ENCODE results near the gene MUSK. TPM values are rescaled to one million over a fixed set of nuclear protein-coding genes. Genes with fewer than 3 reads are reported as not detected.
A peak's percentile ranks its signal among the peaks of the same experiment; 100 is the strongest.

Gene MUSK
- total RNA-seq, 4 donors from 2014 or later = 0.22 to 0.42 (median 0.27) TPM; not detected in 1

GRCh38 chr9:110626101-110626829 is 42.3 kb upstream of the MUSK start:
- H3K27me3 ChIP-seq = no peaks in the 10 kb centered on the region
- intact Hi-C loops (cut with DNase I) = loop anchor here (10.0 kb wide), 1 partner anchor 181 kb away; no protein-coding TSS in a partner anchor
- H3K9me3 ChIP-seq = no peaks in the 10 kb centered on the region
- no peak for DNase-seq
- no peak overlapping the region for H3K4me3 ChIP-seq (replicated peaks in 1 of 3)
- TF ChIP-seq, protein P1, sequence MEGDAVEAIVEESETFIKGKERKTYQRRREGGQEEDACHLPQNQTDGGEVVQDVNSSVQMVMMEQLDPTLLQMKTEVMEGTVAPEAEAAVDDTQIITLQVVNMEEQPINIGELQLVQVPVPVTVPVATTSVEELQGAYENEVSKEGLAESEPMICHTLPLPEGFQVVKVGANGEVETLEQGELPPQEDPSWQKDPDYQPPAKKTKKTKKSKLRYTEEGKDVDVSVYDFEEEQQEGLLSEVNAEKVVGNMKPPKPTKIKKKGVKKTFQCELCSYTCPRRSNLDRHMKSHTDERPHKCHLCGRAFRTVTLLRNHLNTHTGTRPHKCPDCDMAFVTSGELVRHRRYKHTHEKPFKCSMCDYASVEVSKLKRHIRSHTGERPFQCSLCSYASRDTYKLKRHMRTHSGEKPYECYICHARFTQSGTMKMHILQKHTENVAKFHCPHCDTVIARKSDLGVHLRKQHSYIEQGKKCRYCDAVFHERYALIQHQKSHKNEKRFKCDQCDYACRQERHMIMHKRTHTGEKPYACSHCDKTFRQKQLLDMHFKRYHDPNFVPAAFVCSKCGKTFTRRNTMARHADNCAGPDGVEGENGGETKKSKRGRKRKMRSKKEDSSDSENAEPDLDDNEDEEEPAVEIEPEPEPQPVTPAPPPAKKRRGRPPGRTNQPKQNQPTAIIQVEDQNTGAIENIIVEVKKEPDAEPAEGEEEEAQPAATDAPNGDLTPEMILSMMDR (IDR thresholded peaks at IDR 0.05) = no peak
- no peak for TF ChIP-seq POLR2A (IDR thresholded peaks at IDR 0.05)
- peaks cover 0 to 6% of the 10 kb centered on the region in 2 donors for H3K4me1 ChIP-seq
- WGBS, 2 donors = 54 to 59% methylated on average over 9 of the region's 9 CpGs
- no peaks in the 10 kb centered on the region for H3K36me3 ChIP-seq
- no peak overlapping the region for H3K27ac ChIP-seq

DNA sequence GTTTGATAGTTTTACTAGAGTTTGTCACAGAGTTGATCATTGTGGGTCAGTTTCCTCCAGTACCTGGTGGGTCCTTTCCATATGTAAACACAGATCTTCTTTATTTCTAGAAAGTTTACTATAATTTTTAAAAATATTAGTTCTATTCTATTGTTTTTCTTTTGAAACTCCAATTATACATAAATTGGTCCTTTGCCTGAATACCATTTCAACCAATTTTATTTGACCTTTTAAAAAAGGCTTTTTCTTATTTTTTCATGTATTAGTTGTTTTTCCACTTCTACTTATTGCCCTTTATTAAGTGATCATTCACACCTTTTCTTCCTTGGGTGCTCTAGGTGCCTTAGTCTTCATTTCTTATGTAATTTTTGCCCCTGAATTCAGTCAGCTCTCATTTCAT is 33.0 kb upstream of the MUSK start:
- no peak for DNase-seq
- intact Hi-C loops (cut with DNase I) = loop anchor here (5.0 kb wide), 1 partner anchor 667 kb away; no protein-coding TSS in a partner anchor
- H3K4me3 ChIP-seq (replicated peaks in 1 of 3) = no peak overlapping the region
- H3K9me3 ChIP-seq = peaks cover 3% of the 10 kb centered on the region
- H3K27ac ChIP-seq = no peak overlapping the region
- TF ChIP-seq, protein P1 (IDR thresholded peaks at IDR 0.05) = no peak
- no peak for TF ChIP-seq POLR2A (IDR thresholded peaks at IDR 0.05)
- H3K36me3 ChIP-seq = no peaks in the 10 kb centered on the region
- H3K27me3 ChIP-seq = no peaks in the 10 kb centered on the region
- no peaks in the 10 kb centered on the region for H3K4me1 ChIP-seq

GRCh38 chr9:110638381-110638954 is 30.1 kb upstream of the MUSK start:
- Histone ChIP-seq H3K9me3 (peaks cover 2% of the 10 kb centered on the region), H3K27ac (no peak overlapping the region), H3K27me3 (no peaks in the 10 kb centered on the region), H3K4me1 (no peaks in the 10 kb centered on the region), H3K36me3 (no peaks in the 10 kb centered on the region), H3K4me3 (replicated peaks in 1 of 3) (no peak overlapping the region)
- DNase-seq = no peak
- TF ChIP-seq POLR2A (IDR thresholded peaks at IDR 0.05) = no peak
- TF ChIP-seq, protein P1 (IDR thresholded peaks at IDR 0.05) = peak in 5 of 6 experiments; percentile 15 to 68 (median 50)
- 65 to 72% methylated on average over 4 of the region's 4 CpGs for WGBS, 2 donors
- intact Hi-C loops (cut with DNase I) = loop anchor here (5.0 kb wide), 1 partner anchor 664 kb away; no protein-coding TSS in a partner anchor

- Histone ChIP-seq H3K27me3 (no peaks in the 10 kb centered on the region), H3K9me3 (no peaks in the 10 kb centered on the region), H3K36me3 (no peaks in the 10 kb centered on the region), H3K27ac (no peak overlapping the region), H3K4me1 (no peaks in the 10 kb centered on the region), H3K4me3 (replicated peaks in 1 of 3) (no peak overlapping the region)
- intact Hi-C loops (cut with DNase I) = no loop called here
- TF ChIP-seq POLR2A (IDR thresholded peaks at IDR 0.05) = no peak
- TF ChIP-seq, protein P1 (IDR thresholded peaks at IDR 0.05) = no peak
- DNase-seq = peak in 1 of 2 donors; percentile 9
These were observed 27.9 kb upstream of the MUSK start for GRCh38 chr9:110640736-110641135.

DNA sequence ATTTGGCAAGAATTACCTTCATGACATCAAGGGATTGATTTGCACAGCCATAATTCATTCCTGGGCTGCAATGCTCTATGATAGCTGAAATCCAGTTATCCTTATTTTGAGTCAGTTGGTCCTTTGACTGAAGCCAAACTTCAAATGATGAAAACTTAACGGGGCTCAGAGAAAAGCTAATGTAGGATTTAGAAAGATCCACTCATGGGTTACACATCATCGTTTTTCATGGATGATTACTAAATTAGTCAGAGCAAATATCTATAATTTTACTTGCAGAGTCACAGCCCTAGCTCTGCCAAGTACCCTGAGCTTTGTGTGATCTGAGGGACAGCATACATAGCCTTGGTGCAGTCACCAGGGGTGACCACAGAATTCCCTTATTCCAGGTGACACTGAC is 27.3 kb upstream of the MUSK start:
- no peak overlapping the region for H3K4me3 ChIP-seq (replicated peaks in 1 of 3)
- H3K36me3 ChIP-seq = no peaks in the 10 kb centered on the region
- no peak for DNase-seq
- WGBS, 2 donors = 89 to 92% methylated on average over 2 of the region's 2 CpGs
- H3K27ac ChIP-seq = no peak overlapping the region
- H3K27me3 ChIP-seq = no peaks in the 10 kb centered on the region
- no peaks in the 10 kb centered on the region for H3K4me1 ChIP-seq
- no peaks in the 10 kb centered on the region for H3K9me3 ChIP-seq
- intact Hi-C loops (cut with DNase I) = no loop called here
- no peak for TF ChIP-seq POLR2A (IDR thresholded peaks at IDR 0.05)
- TF ChIP-seq, protein P1 (IDR thresholded peaks at IDR 0.05) = no peak
